Right atrium auricular region (tissue), 2 donors: ENCODE results near the gene SIRPD. TPM values are rescaled to one million over a fixed set of nuclear protein-coding genes. Genes with fewer than 3 reads are reported as not detected.
"Not testable (repeated sequence)": the region's sequence is repeated elsewhere in the genome, so short reads cannot be mapped to it uniquely, and the experiment has no call there.

Source experiments
- DNase-seq: peaks from one replicate; pipeline ENCODE4 v3.0.0-alpha.2; 2019; ENCODE audit warnings: low spot score
- H3K27ac ChIP-seq, 2 donors: fragments of 200-600 bp; sonication (generic); 1 replicate in 1 of 2; 2 replicates in 1 of 2; pipeline ENCODE4 v1.5.1; 2016 to 2019
- H3K27me3 ChIP-seq, 2 donors: fragments of 200-600 bp; sonication (generic); one replicate each; pipeline versions ENCODE4 v1.5.1 to v1.6.0; 2017 to 2019
- H3K36me3 ChIP-seq: fragments of 200-600 bp; sonication (generic); one replicate; pipeline ENCODE4 v1.5.1; 2016
- H3K4me1 ChIP-seq, 2 donors: fragments of 200-600 bp; sonication (generic); one replicate each; pipeline versions ENCODE4 v1.5.1 to v1.6.0; 2017 to 2019
- H3K4me3 ChIP-seq, 2 donors: fragments of 200-600 bp; sonication (generic); 1 replicate in 1 of 2; 2 replicates in 1 of 2; pipeline ENCODE4 v1.5.1; 2017 to 2019; ENCODE audit warnings: mild to moderate bottlenecking in 1 of 2, moderate library complexity in 1 of 2
- H3K9me3 ChIP-seq, 2 donors: fragments of 200-600 bp; sonication (generic); one replicate each; pipeline ENCODE4 v1.5.1; 2019
- CTCF ChIP-seq, 2 donors: fragments of 200-600 bp; sonication (generic); IDR thresholded peaks; one replicate each; pipeline ENCODE4 v1.5.1; 2019; ENCODE audit warnings: antibody characterized with exemption in 2 of 2
- total RNA-seq, 2 donors: library from RNA; depleted of rRNA; stranded (reverse); fragments of >200 nt; gene quantifications; one replicate each; pipeline ENCODE4 v1.1.0, GENCODE V29; 2016

The SIRPD gene
- total RNA-seq, 2 donors from 2014 or later = not detected

DNA sequence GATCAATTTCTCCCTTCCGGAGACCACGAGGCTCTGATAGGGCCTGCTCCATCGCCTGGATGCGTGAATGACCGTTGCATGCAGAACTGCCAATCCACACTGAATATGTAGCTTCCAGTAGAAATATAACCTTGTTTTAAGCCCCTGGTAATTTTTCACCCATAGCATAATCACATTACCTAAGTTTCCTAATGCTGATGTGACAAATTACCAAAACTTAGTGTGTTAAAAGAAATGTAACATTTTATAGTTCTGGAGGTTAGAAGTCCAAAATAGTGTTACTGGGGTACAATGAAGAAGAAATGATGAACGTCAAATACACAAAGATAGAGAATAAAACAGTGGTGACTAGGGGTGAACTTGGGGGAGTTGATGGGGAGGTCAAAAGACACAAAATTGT lies 22.0 kb upstream of the SIRPD start:
- H3K27ac ChIP-seq = no peak overlapping the region
- H3K9me3 ChIP-seq = no peaks in the 10 kb centered on the region
- H3K4me3 ChIP-seq = no peak overlapping the region
- DNase-seq = no peak
- TF ChIP-seq CTCF (IDR thresholded peaks at IDR 0.05) = no peak
- no peaks in the 10 kb centered on the region for H3K4me1 ChIP-seq
- no peaks in the 10 kb centered on the region for H3K27me3 ChIP-seq
- H3K36me3 ChIP-seq = no peaks in the 10 kb centered on the region

DNA sequence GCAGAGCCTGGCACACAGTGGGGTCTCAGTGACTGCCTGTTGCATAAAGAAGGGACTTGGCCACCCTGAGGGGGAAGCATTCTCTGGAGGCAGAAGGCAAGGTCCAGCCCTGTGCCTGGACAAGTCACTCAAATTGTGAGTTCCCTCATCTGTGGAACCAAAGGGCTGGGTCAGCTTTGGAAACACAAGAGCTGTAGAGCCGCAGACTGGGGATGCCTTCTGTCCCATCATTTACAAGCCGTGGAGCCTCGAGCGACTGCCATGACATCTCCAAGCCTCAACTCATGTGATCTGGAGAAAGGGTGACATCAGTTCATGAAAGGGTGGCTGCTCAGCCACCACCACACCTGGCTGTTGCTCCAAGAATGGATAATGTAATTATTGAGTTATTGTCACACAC lies 20.4 kb upstream of the SIRPD start:
- no peaks in the 10 kb centered on the region for H3K9me3 ChIP-seq
- no peak for TF ChIP-seq CTCF (IDR thresholded peaks at IDR 0.05)
- no peaks in the 10 kb centered on the region for H3K27me3 ChIP-seq
- no peaks in the 10 kb centered on the region for H3K36me3 ChIP-seq
- H3K4me3 ChIP-seq = no peak overlapping the region
- H3K27ac ChIP-seq = no peak overlapping the region
- DNase-seq = no peak
- no peaks in the 10 kb centered on the region for H3K4me1 ChIP-seq

GRCh38 chr20:1577313-1577712 lies 19.8 kb upstream of the SIRPD start:
- not testable (repeated sequence) for H3K4me3 ChIP-seq, H3K36me3 ChIP-seq, DNase-seq, H3K9me3 ChIP-seq, H3K27ac ChIP-seq, H3K4me1 ChIP-seq, H3K27me3 ChIP-seq

DNA sequence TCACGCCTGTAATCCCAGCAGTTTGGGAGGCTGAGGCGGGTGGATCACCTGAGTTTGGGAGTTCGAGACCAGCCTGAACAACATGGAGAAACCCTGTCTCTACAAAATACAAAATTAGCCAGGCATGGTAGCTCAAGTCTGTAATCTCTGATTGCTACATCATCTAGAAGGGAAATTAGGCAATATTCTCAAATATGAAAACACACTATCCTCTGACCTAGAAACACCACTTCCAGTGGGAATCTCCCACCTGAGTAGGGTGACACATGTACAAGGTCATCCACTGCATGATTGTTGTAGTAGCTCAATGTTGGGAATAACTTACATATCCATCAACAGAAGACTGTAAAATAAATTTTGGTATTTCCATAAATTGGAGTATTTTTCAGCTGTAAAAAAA lies 19.1 kb upstream of the SIRPD start:
- H3K9me3 ChIP-seq = no peaks in the 10 kb centered on the region
- no peaks in the 10 kb centered on the region for H3K27me3 ChIP-seq
- no peak for DNase-seq
- no peaks in the 10 kb centered on the region for H3K36me3 ChIP-seq
- no peaks in the 10 kb centered on the region for H3K4me1 ChIP-seq
- TF ChIP-seq CTCF (IDR thresholded peaks at IDR 0.05) = no peak
- no peak overlapping the region for H3K27ac ChIP-seq
- H3K4me3 ChIP-seq = no peak overlapping the region

DNA sequence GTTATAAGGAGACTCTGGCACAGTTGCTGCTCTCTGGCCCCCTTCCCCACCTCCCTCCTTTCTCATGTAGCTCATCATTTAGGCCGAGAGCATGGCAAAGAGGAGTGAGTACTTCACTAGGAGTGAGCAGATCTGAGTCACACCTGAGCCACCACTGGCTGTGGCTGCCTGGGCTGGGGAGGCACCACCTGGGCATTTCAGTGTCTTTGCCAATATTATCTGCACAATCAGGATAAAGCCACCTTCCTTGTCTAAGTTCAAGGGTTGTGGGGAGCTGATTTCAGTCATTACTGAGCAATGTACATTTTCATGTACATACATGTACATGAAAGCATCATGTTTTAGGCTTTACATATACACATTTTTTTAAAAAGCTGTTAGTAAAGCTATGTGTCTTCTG lies 18.5 kb upstream of the SIRPD start:
- not testable (repeated sequence) for H3K4me1 ChIP-seq, H3K9me3 ChIP-seq, H3K36me3 ChIP-seq, H3K27ac ChIP-seq, DNase-seq, H3K4me3 ChIP-seq, H3K27me3 ChIP-seq

GRCh38 chr20:1571583-1571982 lies 14.1 kb upstream of the SIRPD start:
- H3K36me3 ChIP-seq, H3K4me3 ChIP-seq, H3K27ac ChIP-seq: not testable (repeated sequence)

GRCh38 chr20:1569415-1569881 lies 11.9 kb upstream of the SIRPD start:
- Histone ChIP-seq H3K4me1 (no peaks in the 10 kb centered on the region), H3K9me3 (no peaks in the 10 kb centered on the region), H3K36me3 (no peaks in the 10 kb centered on the region), H3K27me3 (no peaks in the 10 kb centered on the region), H3K4me3 (no peak overlapping the region), H3K27ac (no peak overlapping the region)
- no peak for TF ChIP-seq CTCF (IDR thresholded peaks at IDR 0.05)
- DNase-seq = no peak

More at GRCh38 chr20:1571583-1571982, 14.1 kb upstream of the SIRPD start:
- DNase-seq, H3K27me3 ChIP-seq, H3K9me3 ChIP-seq, H3K4me1 ChIP-seq: not testable (repeated sequence)
